AG09319 (cell line): ENCODE data around the gene BPTF.
"Not testable (repeated sequence)": the region's sequence is repeated elsewhere in the genome, so short reads cannot be mapped to it uniquely, and the experiment has no call there.

Source experiments
- DNase-seq: peaks from one replicate; pipeline ENCODE4 v3.0.0-alpha.2; 2010; ENCODE audit warnings: low read depth; ENCODE audit errors: extremely low read depth
- TF ChIP-seq, protein P1 (sequence below): IDR thresholded peaks from 2 replicates; pipeline ENCODE4 v1.5.1; 2011; ENCODE audit warnings: low read depth, mild to moderate bottlenecking, inconsistent platforms, low read length, moderate library complexity

The BPTF gene

GRCh38 chr17:67995570-67996263, 170.4 kb downstream of the BPTF start:
- TF ChIP-seq, protein P1, sequence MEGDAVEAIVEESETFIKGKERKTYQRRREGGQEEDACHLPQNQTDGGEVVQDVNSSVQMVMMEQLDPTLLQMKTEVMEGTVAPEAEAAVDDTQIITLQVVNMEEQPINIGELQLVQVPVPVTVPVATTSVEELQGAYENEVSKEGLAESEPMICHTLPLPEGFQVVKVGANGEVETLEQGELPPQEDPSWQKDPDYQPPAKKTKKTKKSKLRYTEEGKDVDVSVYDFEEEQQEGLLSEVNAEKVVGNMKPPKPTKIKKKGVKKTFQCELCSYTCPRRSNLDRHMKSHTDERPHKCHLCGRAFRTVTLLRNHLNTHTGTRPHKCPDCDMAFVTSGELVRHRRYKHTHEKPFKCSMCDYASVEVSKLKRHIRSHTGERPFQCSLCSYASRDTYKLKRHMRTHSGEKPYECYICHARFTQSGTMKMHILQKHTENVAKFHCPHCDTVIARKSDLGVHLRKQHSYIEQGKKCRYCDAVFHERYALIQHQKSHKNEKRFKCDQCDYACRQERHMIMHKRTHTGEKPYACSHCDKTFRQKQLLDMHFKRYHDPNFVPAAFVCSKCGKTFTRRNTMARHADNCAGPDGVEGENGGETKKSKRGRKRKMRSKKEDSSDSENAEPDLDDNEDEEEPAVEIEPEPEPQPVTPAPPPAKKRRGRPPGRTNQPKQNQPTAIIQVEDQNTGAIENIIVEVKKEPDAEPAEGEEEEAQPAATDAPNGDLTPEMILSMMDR, result no peak
- DNase-seq, result no peak

DNA sequence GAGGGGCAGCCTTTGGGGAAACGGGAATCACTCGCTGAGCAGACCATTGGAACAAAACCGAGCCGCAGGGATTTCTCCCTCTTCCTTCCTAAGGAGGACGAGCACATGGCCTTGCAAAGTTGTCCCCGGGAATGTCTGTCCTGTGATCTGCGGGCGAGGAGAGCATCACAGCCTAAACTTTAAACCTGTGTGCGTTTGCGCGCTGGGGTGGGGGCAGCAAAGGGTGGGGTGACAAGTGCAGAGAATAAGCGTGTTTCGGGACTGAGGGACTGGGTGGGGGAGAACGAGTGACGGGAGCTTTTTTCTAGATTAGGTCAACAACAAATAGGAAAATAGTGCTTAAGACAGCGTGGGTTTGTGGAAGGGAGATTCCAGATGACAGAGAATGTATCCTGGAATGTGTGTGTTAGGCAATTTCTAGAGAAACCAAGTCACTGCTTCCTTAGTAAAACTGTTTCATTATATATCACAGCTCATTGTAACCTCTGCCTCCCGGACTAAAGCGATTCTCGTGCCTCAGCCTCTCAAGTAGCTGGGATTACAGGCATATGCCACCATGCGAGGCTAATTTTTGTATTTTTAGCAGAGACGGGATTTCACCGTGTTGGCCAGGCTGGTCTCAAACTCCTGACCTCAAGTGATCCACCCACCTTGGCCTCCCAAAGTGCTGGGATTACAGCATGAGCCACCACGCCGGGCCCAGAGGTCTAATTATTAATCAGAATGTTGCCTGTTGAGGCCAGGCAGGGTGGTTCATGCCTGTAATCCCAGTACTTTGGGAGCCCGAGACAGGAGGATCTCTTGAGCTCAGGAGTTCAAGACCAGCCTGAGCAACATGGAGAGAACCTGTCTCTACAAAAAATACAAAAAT, 171.2 kb downstream of the BPTF start, which contains the start of gene C17orf58:
TSS of gene C17orf58 (minus strand) at position 169 of the 871 bp plus-strand sequence. CDS start 271 bp downstream, outside the sequence.
- not testable (repeated sequence) for DNase-seq

DNA sequence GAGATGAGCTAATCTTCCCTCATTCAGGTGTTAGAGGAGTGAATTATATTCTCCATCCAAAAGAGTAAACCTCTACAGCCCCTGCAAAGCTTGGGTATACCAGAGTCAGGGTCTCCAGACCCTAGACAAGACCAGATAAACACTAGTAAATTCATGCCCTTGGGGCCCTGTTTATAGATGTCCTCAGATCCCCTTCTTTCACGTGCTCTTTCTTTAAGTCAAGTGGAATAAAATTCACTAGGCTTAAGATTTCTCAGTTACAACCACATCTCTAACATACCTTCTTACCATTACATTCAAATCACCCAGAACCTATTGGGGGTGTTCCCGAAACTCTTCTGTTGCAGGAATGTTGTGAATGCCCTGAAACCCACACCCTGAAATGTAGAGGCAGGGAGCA, 173.2 kb downstream of the BPTF start:
- TF ChIP-seq, protein P1, result no peak

GRCh38 chr17:67999291-67999911, 174.1 kb downstream of the BPTF start:
- DNase-seq, result no peak
- TF ChIP-seq, protein P1, result no peak

More for the DNA sequence above, 173.2 kb downstream of the BPTF start:
- DNase-seq, result no peak

DNA sequence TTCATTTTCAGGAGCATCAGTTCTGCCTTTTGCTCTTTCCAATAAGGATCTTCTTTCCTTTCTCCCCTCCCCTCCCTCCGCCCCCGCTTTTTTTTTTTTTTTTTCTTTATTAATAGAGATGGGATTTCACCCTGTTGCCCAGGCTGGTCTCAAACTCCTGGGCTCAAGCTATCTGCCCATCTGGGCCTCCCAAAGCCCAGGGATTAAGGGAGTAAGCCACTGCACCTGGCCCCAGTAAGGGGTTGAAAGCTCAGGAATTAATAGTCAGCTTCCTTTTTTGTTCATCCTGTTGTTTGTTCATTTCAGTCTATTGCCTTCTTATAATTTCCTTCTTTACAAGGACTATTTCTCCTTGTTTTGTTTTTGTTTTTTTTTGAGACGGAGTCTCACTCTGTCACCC, 178.9 kb downstream of the BPTF start:
- no peak for DNase-seq
- TF ChIP-seq, protein P1, result no peak

- no peak for DNase-seq
- TF ChIP-seq, protein P1, result no peak
These were observed 181.5 kb downstream of the BPTF start for GRCh38 chr17:68006797-68007196.

DNA sequence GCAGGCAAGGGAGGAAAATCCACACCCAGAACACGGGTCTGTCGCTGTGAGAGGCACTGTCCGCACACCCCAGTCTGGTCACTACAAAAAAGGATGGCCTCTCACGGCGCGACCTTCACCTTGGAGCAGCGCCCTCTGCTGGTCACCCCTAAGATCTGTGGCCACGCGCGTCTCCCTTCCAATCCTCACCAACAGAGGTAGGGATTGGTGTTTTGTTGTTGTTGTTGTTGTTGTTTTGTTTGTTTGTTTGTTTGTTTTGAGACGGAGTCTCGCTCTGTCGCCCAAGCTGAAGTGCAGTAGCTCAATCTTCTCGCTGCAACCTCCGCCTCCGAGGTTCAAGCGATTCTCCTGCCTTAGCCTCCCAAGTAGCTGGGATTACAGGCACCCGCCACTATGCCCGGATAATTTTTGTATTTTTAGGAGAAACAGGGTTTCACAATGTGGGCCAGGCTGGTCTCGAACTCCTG, 185.9 kb downstream of the BPTF start:
- TF ChIP-seq, protein P1, result peak; percentile 64

More for the DNA sequence above, 185.9 kb downstream of the BPTF start:
- DNase-seq, result no peak
